PC-9 (cell line): ENCODE data around the gene STK39.

Source experiments
- EZH2 ChIP-seq: fragments of 200-600 bp; sonication (generic); IDR thresholded peaks from 2 replicates; pipeline ENCODE4 v1.8.0; 2017; ENCODE audit warnings: antibody characterized with exemption, low read depth
- TF ChIP-seq, protein P1 (sequence below): fragments of 200-600 bp; sonication (generic); conservative IDR thresholded peaks from 2 replicates; pipeline ENCODE4 v1.6.1; 2017; ENCODE audit warnings: mixed run types, antibody characterized with exemption, mild to moderate bottlenecking, moderate library complexity

DNA sequence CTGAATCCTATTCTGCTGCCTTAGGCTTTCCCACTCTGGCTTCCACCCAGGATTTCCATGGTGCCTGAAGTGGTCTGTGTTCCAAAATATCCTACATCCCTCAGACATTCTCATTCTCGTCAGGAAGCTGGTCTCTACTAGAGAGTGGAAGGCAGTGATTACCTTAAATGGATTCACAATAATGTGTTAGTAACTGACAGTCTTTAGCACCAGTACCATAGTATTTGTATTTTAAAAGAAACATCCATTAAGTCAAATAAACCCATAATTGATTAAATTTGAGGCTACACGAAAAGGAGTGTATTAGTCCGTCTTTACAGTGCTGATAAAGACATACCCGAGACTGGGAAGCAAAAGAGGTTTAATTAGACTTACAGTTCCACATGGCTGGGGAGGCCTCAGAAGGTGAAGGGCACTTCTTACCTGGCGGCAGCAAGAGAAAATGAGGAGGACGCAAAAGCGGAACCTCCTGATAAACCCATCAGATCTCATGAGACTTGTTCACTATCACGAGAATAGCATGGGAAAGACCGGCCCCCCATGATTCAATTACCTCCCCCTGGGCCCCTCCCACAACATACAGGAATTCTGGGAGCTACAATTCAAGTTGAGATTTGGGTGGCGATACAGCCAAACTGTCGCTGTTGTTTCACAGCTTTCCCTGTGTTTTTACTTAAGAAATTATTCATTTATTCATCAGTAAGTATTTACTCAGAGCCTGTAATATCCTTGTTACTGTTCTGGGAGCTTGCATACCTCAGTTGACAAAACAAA is 306.5 kb downstream of the STK39 start:
- TF ChIP-seq, protein P1, sequence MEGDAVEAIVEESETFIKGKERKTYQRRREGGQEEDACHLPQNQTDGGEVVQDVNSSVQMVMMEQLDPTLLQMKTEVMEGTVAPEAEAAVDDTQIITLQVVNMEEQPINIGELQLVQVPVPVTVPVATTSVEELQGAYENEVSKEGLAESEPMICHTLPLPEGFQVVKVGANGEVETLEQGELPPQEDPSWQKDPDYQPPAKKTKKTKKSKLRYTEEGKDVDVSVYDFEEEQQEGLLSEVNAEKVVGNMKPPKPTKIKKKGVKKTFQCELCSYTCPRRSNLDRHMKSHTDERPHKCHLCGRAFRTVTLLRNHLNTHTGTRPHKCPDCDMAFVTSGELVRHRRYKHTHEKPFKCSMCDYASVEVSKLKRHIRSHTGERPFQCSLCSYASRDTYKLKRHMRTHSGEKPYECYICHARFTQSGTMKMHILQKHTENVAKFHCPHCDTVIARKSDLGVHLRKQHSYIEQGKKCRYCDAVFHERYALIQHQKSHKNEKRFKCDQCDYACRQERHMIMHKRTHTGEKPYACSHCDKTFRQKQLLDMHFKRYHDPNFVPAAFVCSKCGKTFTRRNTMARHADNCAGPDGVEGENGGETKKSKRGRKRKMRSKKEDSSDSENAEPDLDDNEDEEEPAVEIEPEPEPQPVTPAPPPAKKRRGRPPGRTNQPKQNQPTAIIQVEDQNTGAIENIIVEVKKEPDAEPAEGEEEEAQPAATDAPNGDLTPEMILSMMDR = no peak
- TF ChIP-seq EZH2 = no peak
